Effector memory CD8-positive, alpha-beta T cell (primary cell): ENCODE data around the gene CD274.
"Not testable (repeated sequence)": the region's sequence is repeated elsewhere in the genome, so short reads cannot be mapped to it uniquely, and the experiment has no call there.

Experiments
- ATAC-seq: fragments of 150-1000 bp; cut with Tn5 transposase; replicated peaks from 2 replicates; pipeline ENCODE4 v1.10.0; 2021; ENCODE audit warnings: mild to moderate bottlenecking, moderate library complexity
- DNase-seq, 3 experiments: peaks; one replicate each; pipeline ENCODE4 v3.0.0; 2021
- H3K27ac Mint-ChIP-seq, 2 donors: one replicate each; pipeline ENCODE4 v1.8.0; 2022; ENCODE audit warnings: mild to moderate bottlenecking in 2 of 2, mixed read lengths in 2 of 2, moderate library complexity in 2 of 2
- H3K27me3 Mint-ChIP-seq, 2 donors: one replicate each; pipeline ENCODE4 v1.8.0; 2022; ENCODE audit warnings: mixed read lengths in 2 of 2
- H3K36me3 Mint-ChIP-seq: one replicate; pipeline ENCODE4 v1.8.0; 2022; ENCODE audit warnings: mild to moderate bottlenecking, moderate library complexity, mixed read lengths; ENCODE audit not compliant: insufficient read depth
- H3K4me1 Mint-ChIP-seq, 2 donors: one replicate each; pipeline ENCODE4 v1.8.0; 2022; ENCODE audit warnings: low read depth in 2 of 2, mixed read lengths in 2 of 2
- H3K4me3 Mint-ChIP-seq, 2 donors: one replicate each; pipeline ENCODE4 v1.8.0; 2022; ENCODE audit warnings: mild to moderate bottlenecking in 2 of 2, mixed read lengths in 2 of 2, moderate library complexity in 2 of 2
- H3K9me3 Mint-ChIP-seq, 2 donors: one replicate each; pipeline ENCODE4 v1.8.0; 2022; ENCODE audit warnings: mixed read lengths in 2 of 2

CD274 gene

DNA sequence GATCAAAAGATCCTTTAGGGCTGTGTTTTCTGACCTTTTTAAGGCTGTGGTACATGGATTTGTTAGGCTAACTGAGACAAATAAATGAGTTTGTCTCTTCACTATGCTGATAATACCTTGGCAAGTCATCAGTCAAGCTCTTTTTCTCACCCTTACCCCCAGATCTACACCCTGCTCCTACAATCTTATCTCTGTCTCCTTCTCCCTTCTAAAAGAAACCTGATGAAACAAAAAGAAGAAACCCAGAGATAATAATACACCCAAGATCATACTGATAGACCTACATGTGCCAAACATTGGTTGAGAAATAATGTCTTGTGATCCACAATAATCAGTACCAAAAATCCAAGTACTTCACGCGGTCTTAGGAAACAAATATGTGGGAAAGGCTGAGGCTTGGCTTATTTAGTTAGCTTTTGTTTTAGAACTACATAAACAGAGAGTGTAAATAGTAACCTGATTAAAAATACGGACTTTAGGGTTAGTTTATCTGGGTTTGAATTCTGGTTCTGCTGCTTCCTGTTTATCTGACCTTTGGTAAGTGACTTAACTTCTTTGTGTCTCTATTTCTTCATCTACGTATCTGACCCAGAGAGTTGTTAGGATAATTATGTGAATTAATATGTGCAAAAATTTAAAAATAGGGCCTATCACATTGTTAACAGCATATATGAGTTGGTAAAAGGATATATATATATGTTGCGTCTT lies 35.2 kb downstream of the CD274 start:
- Mint-ChIP-seq H3K4me3 (no peak overlapping the region), H3K9me3 (no peaks in the 10 kb centered on the region), H3K27ac (no peak overlapping the region), H3K36me3 (no peaks in the 10 kb centered on the region), H3K27me3 (peaks cover 2 to 10% of the 10 kb centered on the region in 2 donors), H3K4me1 (peaks cover 0 to 1% of the 10 kb centered on the region in 2 donors)
- ATAC-seq, result no peak
- DNase-seq, result no peak

DNA sequence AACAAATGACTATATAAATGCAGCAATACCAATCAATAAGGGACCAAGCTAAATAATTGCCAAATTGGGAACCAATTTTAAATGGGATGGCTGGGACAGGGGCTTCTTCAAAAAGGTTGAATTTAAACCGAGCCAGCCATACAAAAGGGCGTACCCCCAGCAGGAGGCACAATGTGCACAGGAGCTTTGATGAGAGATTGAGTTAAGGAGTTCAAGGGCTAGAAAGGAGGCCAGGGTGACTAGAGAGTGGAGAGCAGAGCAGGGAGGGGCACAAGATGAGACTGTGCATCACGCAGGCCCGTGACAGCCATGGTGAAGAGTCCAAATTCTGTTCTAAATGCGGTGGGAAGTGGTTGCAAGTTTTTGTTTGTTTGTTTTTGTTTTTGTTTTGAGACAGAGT lies 36.6 kb downstream of the CD274 start:
- Mint-ChIP-seq H3K9me3 (no peaks in the 10 kb centered on the region), H3K4me3 (no peak overlapping the region), H3K36me3 (no peaks in the 10 kb centered on the region), H3K4me1 (no peaks in the 10 kb centered on the region), H3K27ac (no peak overlapping the region), H3K27me3 (peaks cover 0 to 6% of the 10 kb centered on the region in 2 donors)
- ATAC-seq (no peak), DNase-seq (no peak)

DNA sequence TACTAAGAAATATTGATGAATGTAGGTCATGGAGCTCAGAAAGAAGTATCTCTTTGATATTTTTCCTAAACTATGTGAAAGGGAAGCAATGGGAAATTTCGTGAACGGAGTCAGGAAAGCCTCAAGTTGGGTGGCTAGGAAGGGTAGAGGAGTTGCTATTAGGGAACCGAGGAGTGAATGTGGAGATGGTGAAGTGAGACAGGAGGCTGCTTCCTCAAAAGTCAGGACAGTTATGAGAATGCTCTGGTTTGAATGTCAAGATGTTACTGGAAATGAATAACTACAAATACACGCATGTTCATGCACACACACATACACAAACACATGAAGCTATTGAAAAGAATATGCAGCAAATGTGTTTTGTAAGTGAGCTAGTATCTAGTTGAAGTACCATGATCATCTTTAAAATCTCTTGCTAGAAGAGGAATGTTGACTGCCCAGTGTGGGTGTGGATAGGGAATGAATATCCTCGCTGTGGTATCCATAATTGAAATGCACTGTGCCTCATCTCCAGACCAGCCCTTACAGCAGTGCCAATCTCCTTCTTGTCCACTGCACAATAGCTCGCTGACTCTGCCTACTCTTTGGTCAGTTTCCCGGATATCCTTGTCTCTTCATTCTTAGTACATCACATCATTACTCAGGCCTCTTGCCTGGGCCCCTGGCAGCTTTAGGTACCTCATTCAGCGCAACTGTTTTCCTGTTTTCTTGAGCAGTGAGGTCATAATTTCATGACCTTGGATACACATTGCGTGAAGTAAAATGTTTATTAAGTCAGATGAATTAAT lies 38.1 kb downstream of the CD274 start:
- H3K27me3 Mint-ChIP-seq, result no peaks in the 10 kb centered on the region
- no peak for ATAC-seq
- no peak overlapping the region for H3K27ac Mint-ChIP-seq
- no peak overlapping the region for H3K4me3 Mint-ChIP-seq
- H3K4me1 Mint-ChIP-seq, result peaks cover 0 to under 1% of the 10 kb centered on the region in 2 donors
- no peak for DNase-seq
- H3K36me3 Mint-ChIP-seq, result no peaks in the 10 kb centered on the region
- no peaks in the 10 kb centered on the region for H3K9me3 Mint-ChIP-seq

DNA sequence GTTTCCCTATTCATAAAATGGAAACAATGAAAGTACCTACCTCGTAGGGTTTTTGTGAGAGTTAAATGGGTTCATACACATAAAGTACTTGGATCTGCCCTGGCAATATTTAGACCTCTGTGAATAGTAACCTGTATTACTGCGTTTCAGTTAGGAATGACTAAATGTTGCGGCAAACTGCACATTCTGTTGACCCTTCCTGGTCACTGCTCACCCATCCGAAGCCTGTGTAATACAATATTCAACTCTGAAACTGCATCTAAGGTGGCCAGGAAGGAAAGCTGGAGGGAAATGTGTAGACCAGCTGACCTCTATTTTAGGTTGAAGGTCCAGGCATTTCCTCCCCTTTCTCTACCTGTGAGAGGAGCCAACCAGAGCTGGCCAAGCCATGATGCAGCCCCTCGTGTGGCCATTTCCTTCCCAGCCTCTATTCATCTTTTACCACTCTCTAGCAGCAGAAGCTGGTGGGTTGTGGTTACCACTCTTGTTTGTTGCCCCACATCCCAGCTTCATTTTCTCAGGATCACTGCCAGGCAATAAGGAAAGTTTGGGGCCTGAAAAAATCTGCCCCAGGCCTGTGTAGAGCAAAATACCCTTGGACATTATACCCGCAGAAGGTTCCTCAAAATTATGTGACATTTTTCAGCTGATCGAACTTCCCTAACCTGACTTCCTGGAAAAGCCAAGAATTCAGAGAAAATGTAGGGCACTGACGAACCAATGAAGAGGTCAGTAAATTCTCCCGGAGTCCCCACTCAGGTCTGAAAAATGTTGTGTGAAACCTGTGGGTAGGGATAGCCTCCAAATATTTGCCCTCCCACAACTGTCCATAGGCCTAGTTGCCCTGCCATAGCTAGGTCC lies 39.5 kb downstream of the CD274 start:
- H3K4me1 Mint-ChIP-seq, result peaks cover 0 to 7% of the 10 kb centered on the region in 2 donors
- no peak overlapping the region for H3K27ac Mint-ChIP-seq
- DNase-seq (no peak), ATAC-seq (no peak)
- no peak overlapping the region for H3K4me3 Mint-ChIP-seq
- H3K27me3 Mint-ChIP-seq, result no peaks in the 10 kb centered on the region
- H3K36me3 Mint-ChIP-seq, result no peaks in the 10 kb centered on the region
- no peaks in the 10 kb centered on the region for H3K9me3 Mint-ChIP-seq

DNA sequence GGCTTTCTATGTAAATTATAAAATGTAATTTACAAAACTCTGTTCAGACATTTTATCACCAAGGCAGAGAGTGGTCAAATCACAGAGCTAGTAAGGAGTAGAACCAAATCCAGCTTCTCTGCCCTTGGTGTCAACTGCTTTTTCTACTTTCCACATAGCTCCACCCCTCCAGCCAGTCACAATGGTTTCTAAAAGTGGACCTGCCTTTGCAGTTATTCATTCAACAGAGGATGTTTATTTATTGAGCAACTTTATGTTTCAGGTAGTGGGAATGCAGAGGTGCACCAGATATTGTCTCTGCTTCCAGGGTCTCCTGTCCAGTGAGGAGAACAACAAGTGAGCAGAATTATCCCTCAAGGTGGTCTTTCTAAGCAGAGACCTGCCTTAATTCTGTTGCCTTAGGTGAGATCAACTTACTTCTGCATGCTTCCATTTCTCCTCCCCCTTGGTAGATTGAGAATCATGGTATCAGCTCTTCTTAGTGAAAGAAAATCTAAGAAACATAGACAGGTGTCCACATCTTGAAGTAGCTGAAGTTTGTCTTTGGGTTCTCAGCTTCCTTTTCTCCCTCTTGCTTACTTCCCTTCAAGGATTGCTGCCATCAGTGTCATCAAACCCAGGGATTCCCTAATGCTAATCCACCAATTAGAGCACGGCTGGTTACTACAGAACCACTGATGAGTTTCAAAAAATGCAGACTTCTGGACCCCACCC lies 42.8 kb downstream of the CD274 start:
- peak overlapping the region in 1 of 2 donors; percentile 63 for H3K27ac Mint-ChIP-seq
- no peak for DNase-seq
- peaks cover 0 to 7% of the 10 kb centered on the region in 2 donors for H3K4me1 Mint-ChIP-seq
- H3K4me3 Mint-ChIP-seq, result no peak overlapping the region
- no peak for ATAC-seq
- no peaks in the 10 kb centered on the region for H3K36me3 Mint-ChIP-seq
- H3K27me3 Mint-ChIP-seq, result no peaks in the 10 kb centered on the region
- no peaks in the 10 kb centered on the region for H3K9me3 Mint-ChIP-seq

DNA sequence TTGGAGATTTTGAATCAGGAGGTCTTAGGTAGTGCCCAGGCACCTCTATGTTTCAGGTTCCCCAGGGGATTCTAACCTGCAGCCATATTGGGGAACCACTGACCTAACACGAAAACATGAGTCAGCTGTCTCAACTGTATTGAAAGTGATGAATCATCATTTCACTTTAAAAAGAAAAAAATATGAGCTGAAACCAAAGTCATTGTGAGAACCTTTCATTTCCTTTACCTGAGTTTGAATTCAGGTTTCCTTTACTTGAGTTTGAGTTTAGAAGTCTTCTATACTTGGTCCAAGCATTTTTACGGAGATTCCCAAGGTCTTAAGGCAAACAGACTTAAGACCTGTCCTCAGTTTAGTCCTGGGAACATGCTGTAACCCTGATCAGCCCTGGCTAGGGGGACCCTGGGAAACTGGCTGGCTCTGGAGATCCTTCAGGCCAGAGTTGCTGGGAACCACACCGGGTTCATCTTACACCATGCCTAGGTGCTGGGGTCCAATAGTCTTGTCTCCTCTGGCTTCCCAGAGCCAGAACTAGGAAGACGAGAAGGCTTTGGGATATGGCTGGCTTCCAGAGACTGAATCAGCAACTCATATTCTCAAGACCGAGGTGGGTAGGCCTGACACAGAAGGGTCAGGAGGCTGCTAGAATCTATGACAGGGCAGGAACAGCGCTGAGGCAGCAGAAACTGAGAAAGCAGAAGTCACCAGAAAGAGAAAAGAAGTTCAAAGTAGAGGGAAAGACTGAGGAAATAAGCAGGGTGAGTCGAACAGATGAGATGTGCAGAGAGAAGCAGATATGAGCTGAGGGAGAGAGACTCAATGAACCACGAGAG lies 43.6 kb downstream of the CD274 start:
- H3K27ac Mint-ChIP-seq, result peak overlapping the region in 1 of 2 donors; percentile 63
- H3K36me3 Mint-ChIP-seq, result no peaks in the 10 kb centered on the region
- DNase-seq (no peak), ATAC-seq (no peak)
- no peaks in the 10 kb centered on the region for H3K27me3 Mint-ChIP-seq
- H3K4me1 Mint-ChIP-seq, result peaks cover 0 to 7% of the 10 kb centered on the region in 2 donors
- H3K4me3 Mint-ChIP-seq, result no peak overlapping the region
- no peaks in the 10 kb centered on the region for H3K9me3 Mint-ChIP-seq

DNA sequence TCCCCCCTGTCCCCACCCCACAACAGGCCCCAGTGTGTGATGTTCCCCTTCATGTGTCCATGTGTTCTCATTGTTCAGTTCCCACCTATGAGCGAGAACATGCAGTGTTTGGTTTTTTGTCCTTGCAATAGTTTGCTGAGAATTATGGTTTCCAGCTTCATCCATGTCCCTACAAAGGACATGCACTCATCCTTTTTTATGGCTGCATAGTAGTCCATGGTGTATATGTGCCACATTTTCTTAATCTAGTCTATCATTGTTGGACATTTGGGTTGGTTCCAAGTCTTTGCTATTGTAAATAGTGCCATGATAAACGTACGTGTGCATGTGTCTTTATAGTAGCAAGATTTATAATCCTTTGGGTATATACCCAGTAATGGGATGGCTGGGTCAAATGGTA lies 44.4 kb downstream of the CD274 start:
- H3K36me3 Mint-ChIP-seq, DNase-seq, ATAC-seq, H3K4me1 Mint-ChIP-seq, H3K4me3 Mint-ChIP-seq, H3K27me3 Mint-ChIP-seq, H3K9me3 Mint-ChIP-seq, H3K27ac Mint-ChIP-seq: not testable (repeated sequence)

DNA sequence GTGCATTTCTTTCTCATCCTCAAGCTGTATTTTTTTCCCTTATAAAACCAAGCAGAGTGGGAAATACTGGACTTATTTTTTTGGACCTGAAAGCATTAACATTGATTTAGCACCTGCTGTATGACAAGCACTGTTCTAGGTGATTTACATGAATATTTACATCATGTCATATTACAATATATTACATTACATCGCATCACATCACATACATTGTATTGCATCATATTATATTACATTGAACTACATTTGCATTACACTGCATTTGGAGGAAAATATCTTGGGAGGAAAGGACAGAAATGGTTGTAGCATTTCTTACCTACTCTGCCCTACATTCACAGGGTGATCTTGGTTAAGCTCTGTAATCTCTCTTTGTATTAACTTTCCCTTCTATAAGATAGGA lies 48.8 kb downstream of the CD274 start:
- H3K36me3 Mint-ChIP-seq, result no peaks in the 10 kb centered on the region
- H3K27ac Mint-ChIP-seq, result no peak overlapping the region
- DNase-seq (no peak), ATAC-seq (no peak)
- peaks cover 0 to 1% of the 10 kb centered on the region in 2 donors for H3K4me1 Mint-ChIP-seq
- no peaks in the 10 kb centered on the region for H3K9me3 Mint-ChIP-seq
- no peak overlapping the region for H3K4me3 Mint-ChIP-seq
- peaks cover 0 to 10% of the 10 kb centered on the region in 2 donors for H3K27me3 Mint-ChIP-seq

DNA sequence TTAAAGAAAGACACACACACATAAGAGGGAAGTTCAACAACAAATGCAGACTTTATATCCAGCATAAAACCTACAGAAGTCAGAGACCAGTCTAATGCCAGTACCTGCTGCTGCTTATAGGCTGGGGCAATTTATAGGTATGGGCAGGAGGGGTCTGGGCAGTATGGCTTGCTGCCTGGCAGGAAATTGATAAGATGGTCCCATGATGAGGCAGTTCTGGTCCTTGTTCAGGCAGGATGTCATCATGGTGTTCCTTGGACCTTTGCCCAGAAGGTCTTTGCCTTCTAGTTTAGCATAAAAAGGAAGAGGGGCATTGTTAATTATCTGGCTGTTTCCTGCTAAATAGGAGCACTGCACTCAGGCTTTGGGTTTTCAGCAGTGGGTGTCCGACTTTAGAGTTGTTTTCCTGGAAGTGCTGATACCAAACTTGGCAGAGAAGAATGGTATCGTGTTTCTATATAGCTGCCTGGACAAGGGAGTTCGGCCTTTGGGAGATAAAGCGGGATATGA lies 49.6 kb downstream of the CD274 start:
- Mint-ChIP-seq H3K27ac (no peak overlapping the region), H3K27me3 (peaks cover 0 to 10% of the 10 kb centered on the region in 2 donors), H3K36me3 (no peaks in the 10 kb centered on the region), H3K4me3 (no peak overlapping the region), H3K4me1 (peaks cover 2 to 3% of the 10 kb centered on the region in 2 donors), H3K9me3 (peaks cover 0 to 7% of the 10 kb centered on the region in 2 donors)
- DNase-seq (no peak), ATAC-seq (no peak)

DNA sequence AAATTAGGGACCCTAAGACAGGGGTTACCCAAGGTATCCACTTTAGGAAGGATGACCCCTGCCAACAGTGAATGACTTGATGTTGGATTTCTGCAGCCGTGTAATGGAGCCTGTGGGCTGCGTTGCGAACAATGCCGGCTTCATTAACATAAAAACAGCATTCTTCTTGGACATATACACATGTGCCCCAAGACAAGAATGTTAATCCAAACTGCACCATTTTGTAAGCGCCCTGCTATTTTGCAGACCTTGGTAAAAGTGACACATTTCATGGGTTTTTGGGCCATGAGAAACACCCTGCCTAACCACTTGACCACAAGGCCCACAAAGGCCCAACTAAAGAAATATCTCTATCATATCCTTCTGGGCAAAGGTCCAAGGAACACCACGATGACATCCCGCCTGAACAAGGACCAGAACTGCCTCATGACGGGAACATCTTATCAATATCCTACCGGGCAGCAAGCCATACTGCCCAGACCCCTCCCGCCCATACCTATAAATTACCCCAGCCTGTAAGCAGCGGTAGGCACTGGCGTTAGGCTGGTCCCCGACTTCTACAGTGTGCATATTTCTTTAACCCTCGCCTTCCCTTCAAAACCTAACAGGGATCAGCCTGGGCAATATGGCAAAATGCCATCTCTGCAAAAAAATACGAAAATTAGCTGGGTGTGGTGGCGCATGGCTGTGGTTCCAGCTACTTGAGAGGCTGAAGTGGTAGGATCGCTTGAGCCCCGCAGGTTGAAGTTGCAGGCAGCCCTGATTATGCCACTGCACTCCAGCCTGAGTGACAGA lies 50.3 kb downstream of the CD274 start:
- peaks cover 2 to 4% of the 10 kb centered on the region in 2 donors for H3K4me1 Mint-ChIP-seq
- H3K27ac Mint-ChIP-seq, result no peak overlapping the region
- DNase-seq (no peak), ATAC-seq (no peak)
- peaks cover 0 to 10% of the 10 kb centered on the region in 2 donors for H3K9me3 Mint-ChIP-seq
- no peaks in the 10 kb centered on the region for H3K36me3 Mint-ChIP-seq
- no peak overlapping the region for H3K4me3 Mint-ChIP-seq
- H3K27me3 Mint-ChIP-seq, result peaks cover 0 to 10% of the 10 kb centered on the region in 2 donors

DNA sequence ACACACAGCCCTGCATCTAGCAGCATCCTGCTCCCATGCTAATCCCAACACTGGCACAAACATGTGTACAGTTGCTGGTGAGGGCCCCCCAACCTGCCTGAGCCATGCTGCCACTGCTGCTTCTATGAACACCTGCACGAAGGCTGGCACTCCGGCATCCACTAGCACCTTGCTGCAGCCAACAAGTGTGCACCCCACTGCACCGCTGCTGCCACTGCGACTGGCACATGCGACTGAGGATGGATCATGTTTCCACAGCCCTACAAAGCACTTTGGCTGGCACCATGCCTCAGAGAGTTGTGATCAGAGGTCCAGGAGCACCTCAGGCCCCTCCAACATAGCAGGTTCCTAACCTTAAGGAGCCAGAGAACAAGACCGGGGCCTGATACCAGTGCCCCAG lies 52.2 kb downstream of the CD274 start:
- H3K27me3 Mint-ChIP-seq, result peaks cover 0 to 10% of the 10 kb centered on the region in 2 donors
- H3K4me3 Mint-ChIP-seq, result no peak overlapping the region
- H3K36me3 Mint-ChIP-seq, result no peaks in the 10 kb centered on the region
- DNase-seq (no peak), ATAC-seq (no peak)
- peaks cover 0 to 10% of the 10 kb centered on the region in 2 donors for H3K9me3 Mint-ChIP-seq
- no peak overlapping the region for H3K27ac Mint-ChIP-seq
- peaks cover 2 to 4% of the 10 kb centered on the region in 2 donors for H3K4me1 Mint-ChIP-seq
